NCI-H2196 (cell line): ENCODE measurements around the gene PLEKHD1.
"Not testable (repeated sequence)": the region's sequence is repeated elsewhere in the genome, so short reads cannot be mapped to it uniquely, and the experiment has no call there.

ENCODE experiments used
- DNase-seq: peaks from one replicate; lab custom pipeline; 2025; ENCODE audit not compliant: unreplicated experiment; lab: John Stamatoyannopoulos, UW

PLEKHD1 gene

GRCh38 chr14:69484444-69485314 is at the start of gene PLEKHD1:
PLEKHD1 (plus strand) TSS chr14:69484728; CDS start chr14:69484966, 238 bp downstream.
- DNase-seq, result peak; percentile 72

- no peak for DNase-seq
These were observed 44.8 kb upstream of the PLEKHD1 start for GRCh38 chr14:69439521-69440270.

GRCh38 chr14:69441948-69442347 is 42.6 kb upstream of the PLEKHD1 start:
- DNase-seq, result no peak

GRCh38 chr14:69443296-69443805 is 41.2 kb upstream of the PLEKHD1 start:
- no peak for DNase-seq

- no peak for DNase-seq
These were observed 35.3 kb upstream of the PLEKHD1 start for GRCh38 chr14:69449216-69449615.

- no peak for DNase-seq
These were observed 32.6 kb upstream of the PLEKHD1 start for GRCh38 chr14:69451941-69452340.

GRCh38 chr14:69458350-69458749 is 26.2 kb upstream of the PLEKHD1 start:
- no peak for DNase-seq

- no peak for DNase-seq
These were observed 25.4 kb upstream of the PLEKHD1 start for GRCh38 chr14:69459122-69459521.

GRCh38 chr14:69460093-69460701 is 24.3 kb upstream of the PLEKHD1 start:
- peak; percentile 71 for DNase-seq

- no peak for DNase-seq
These were observed 20.1 kb upstream of the PLEKHD1 start for GRCh38 chr14:69464379-69464778.

GRCh38 chr14:69464829-69465228 is 19.7 kb upstream of the PLEKHD1 start:
- DNase-seq, result no peak

GRCh38 chr14:69468949-69469348 is 15.6 kb upstream of the PLEKHD1 start:
- DNase-seq, result no peak

GRCh38 chr14:69471436-69471835 is 13.1 kb upstream of the PLEKHD1 start:
- no peak for DNase-seq

GRCh38 chr14:69471916-69472315 is 12.6 kb upstream of the PLEKHD1 start:
- no peak for DNase-seq

- DNase-seq, result no peak
These were observed 11.3 kb upstream of the PLEKHD1 start for GRCh38 chr14:69473260-69473659.

GRCh38 chr14:69473946-69474345 is 10.6 kb upstream of the PLEKHD1 start:
- DNase-seq, result no peak

GRCh38 chr14:69475194-69475818 is 9.2 kb upstream of the PLEKHD1 start:
- DNase-seq, result peak; percentile 33

GRCh38 chr14:69476824-69477450 is 7.6 kb upstream of the PLEKHD1 start:
- DNase-seq, result not testable (repeated sequence)

GRCh38 chr14:69478055-69478454 is 6.5 kb upstream of the PLEKHD1 start:
- DNase-seq, result not testable (repeated sequence)

GRCh38 chr14:69479696-69480095 is 4.8 kb upstream of the PLEKHD1 start:
- no peak for DNase-seq

GRCh38 chr14:69480136-69480535 is 4.4 kb upstream of the PLEKHD1 start:
- DNase-seq, result no peak
